Thoracic aorta (tissue), 2 donors: ENCODE results near the gene UBE2O. TPM values are rescaled to one million over a fixed set of nuclear protein-coding genes. Genes with fewer than 3 reads are reported as not detected.

ENCODE experiments used
- total RNA-seq, 2 donors: library from RNA; depleted of rRNA; stranded (reverse); fragments of >200 nt; gene quantifications; one replicate each; pipeline versions ENCODE4 v1.1.0 to v1.2.3, GENCODE V29; 2016

Gene UBE2O
- total RNA-seq, 2 donors from 2014 or later: 16.4 to 31.1 TPM

Other genes starting within 250 kb of the UBE2O start
- gene RNF157, start 212.7 kb downstream of the UBE2O start, total RNA-seq: 1 to 10 TPM in 1 of 2 donors, under 1 TPM in 1; 0.41 to 1.9 TPM
- 10 to 100 TPM in 1 of 2 donors, 1 to 10 TPM in 1; 9.9 to 14.9 TPM for gene UBALD2, start 187.8 kb downstream of the UBE2O start, total RNA-seq
- 1 to 10 TPM; 6.1 to 6.9 TPM for gene QRICH2, start 144.9 kb downstream of the UBE2O start, total RNA-seq
- 10 to 100 TPM; 57.8 to 83.9 TPM for gene PRPSAP1, start 99.2 kb downstream of the UBE2O start, total RNA-seq
- gene SPHK1, start 68.5 kb downstream of the UBE2O start, total RNA-seq: 10 to 100 TPM; 46.8 to 47.4 TPM
- not detected for gene AANAT, start 14.5 kb upstream of the UBE2O start, total RNA-seq
- gene RHBDF2, start 48.3 kb upstream of the UBE2O start, total RNA-seq: 100 to 1,000 TPM in 1 of 2 donors, 10 to 100 TPM in 1; 91.6 to 153 TPM
- gene CYGB, start 84.6 kb upstream of the UBE2O start, total RNA-seq: 10 to 100 TPM in 1 of 2 donors, 1 to 10 TPM in 1; 8.3 to 17.7 TPM
- 1 to 10 TPM; 1.9 to 2.4 TPM for gene PRCD, start 86.9 kb upstream of the UBE2O start, total RNA-seq
- gene ST6GALNAC2, start 132.7 kb upstream of the UBE2O start, total RNA-seq: 1 to 10 TPM in 1 of 2 donors, not detected in 1; 1.8 TPM
- gene ST6GALNAC1, start 190.6 kb upstream of the UBE2O start, total RNA-seq: 1 to 10 TPM; 1.2 to 1.3 TPM